HepG2 (cell line): ENCODE results near the gene NNMT. TPM values are rescaled to one million over a fixed set of nuclear protein-coding genes. Genes with fewer than 3 reads are reported as not detected.

Source experiments
- ATRX ChIP-seq: sonication (generic); formaldehyde crosslinking; IDR thresholded peaks from 2 replicates; pipeline ENCODE4 v1.4.0; 2020; ENCODE audit warnings: missing genetic modification reagents, borderline replicate concordance
- FLYWCH1 ChIP-seq: sonication (generic); formaldehyde crosslinking; IDR thresholded peaks from 2 replicates; pipeline ENCODE4 v1.8.1; 2023; ENCODE audit warnings: mild to moderate bottlenecking, missing genetic modification reagents
- HNF4G ChIP-seq, 2 experiments: sonication (generic) in 1 of 2; formaldehyde crosslinking in 1 of 2; IDR thresholded peaks; 2 replicates each; pipeline versions ENCODE4 v1.4.0 to v1.6.1; 2011 to 2020; ENCODE audit warnings: borderline replicate concordance in 2 of 2, low read depth in 2 of 2, mild to moderate bottlenecking in 2 of 2, low read length in 1 of 2, missing genetic modification reagents in 1 of 2, moderate library complexity in 1 of 2
- IRX3 ChIP-seq: sonication (generic); formaldehyde crosslinking; IDR thresholded peaks from 2 replicates; pipeline ENCODE4 v1.8.1; 2023; ENCODE audit warnings: mild to moderate bottlenecking, low read depth, missing genetic modification reagents, borderline replicate concordance
- ISL2 ChIP-seq: sonication (generic); formaldehyde crosslinking; IDR thresholded peaks from 2 replicates; pipeline ENCODE4 v1.5.0; 2020; ENCODE audit warnings: missing genetic modification reagents
- MBNL3 ChIP-seq: fragments of 250-450 bp; sonication (Bioruptor Pico); conservative IDR thresholded peaks from 2 replicates; pipeline ENCODE4 v1.8.0; 2022; ENCODE audit warnings: mild to moderate bottlenecking, inconsistent platforms
- MEIS2 ChIP-seq: sonication (generic); formaldehyde crosslinking; IDR thresholded peaks from 2 replicates; pipeline ENCODE4 v1.9.0; 2021; ENCODE audit warnings: mild to moderate bottlenecking, missing genetic modification reagents
- NFYB ChIP-seq: sonication (generic); formaldehyde crosslinking; IDR thresholded peaks from 2 replicates; pipeline ENCODE4 v1.4.0; 2020; ENCODE audit warnings: missing genetic modification reagents
- SYNCRIP ChIP-seq: fragments of 200-400 bp; formaldehyde crosslinking; IDR thresholded peaks from 2 replicates; pipeline ENCODE4 v1.6.1; 2018; ENCODE audit warnings: mild to moderate bottlenecking, low read depth, low read length; ENCODE audit not compliant: insufficient read depth
- ZBTB8A ChIP-seq: sonication (generic); formaldehyde crosslinking; IDR thresholded peaks from 2 replicates; pipeline ENCODE4 v1.4.0; 2020; ENCODE audit warnings: mild to moderate bottlenecking, low read depth, missing genetic modification reagents, borderline replicate concordance
- ZNF20 ChIP-seq: sonication (generic); formaldehyde crosslinking; IDR thresholded peaks from 2 replicates; pipeline ENCODE4 v1.4.0; 2020; ENCODE audit warnings: mild to moderate bottlenecking, moderate library complexity, missing genetic modification reagents
- ZNF543 ChIP-seq: sonication (generic); formaldehyde crosslinking; IDR thresholded peaks from 2 replicates; pipeline ENCODE4 v1.4.0; 2020; ENCODE audit warnings: mild to moderate bottlenecking, missing genetic modification reagents
- ZNF644 ChIP-seq: IDR thresholded peaks from 2 replicates; pipeline ENCODE4 v1.6.1; 2016; ENCODE audit warnings: low read depth
- polyA plus RNA-seq, 8 experiments: library from polyadenylated mRNA; depleted of rRNA in 3 of 8; stranded (reverse) in 7 of 8; unstranded in 1 of 8; fragments of >200 nt; fragmentation: Illumina TruSeq in 4 of 8; extraction: Trizol in 4 of 8; gene quantifications; 2 replicates each; pipeline versions ENCODE4 v1.2.1 to v1.2.3, GENCODE V29; 2011 to 2016; ENCODE audit warnings: low read depth in 4 of 8, missing spikeins in 1 of 8, mixed read lengths in 1 of 8; ENCODE audit not compliant: insufficient read depth in 1 of 8
- total RNA-seq, 5 experiments: library from RNA; depleted of rRNA; stranded (reverse); fragments of >200 nt; fragmentation: Illumina TruSeq; extraction: Trizol; gene quantifications; 2 replicates each; pipeline ENCODE4 v1.2.3, GENCODE V29; 2016; ENCODE audit warnings: low read depth in 1 of 5
- TF ChIP-seq, protein P1 (sequence below), 2 experiments: sonication (generic) in 1 of 2; formaldehyde crosslinking in 1 of 2; IDR thresholded peaks; 2 replicates each; pipeline versions ENCODE4 v1.5.1 to v1.6.1; 2011 to 2020; ENCODE audit warnings: borderline replicate concordance in 1 of 2, low read depth in 1 of 2, low read length in 1 of 2, mild to moderate bottlenecking in 1 of 2, missing genetic modification reagents in 1 of 2, moderate library complexity in 1 of 2
- TF ChIP-seq, protein P2 (sequence below): IDR thresholded peaks from 2 replicates; pipeline ENCODE4 v1.4.0; 2020; ENCODE audit warnings: mild to moderate bottlenecking, missing genetic modification reagents
- TF ChIP-seq, protein P3 (sequence below): sonication (generic); formaldehyde crosslinking; IDR thresholded peaks from 2 replicates; pipeline ENCODE4 v1.4.0; 2020; ENCODE audit warnings: mild to moderate bottlenecking, missing genetic modification reagents
- TF ChIP-seq, protein P4 (sequence below): sonication (generic); formaldehyde crosslinking; IDR thresholded peaks from 2 replicates; pipeline ENCODE4 v1.4.0; 2020; ENCODE audit warnings: mild to moderate bottlenecking, missing genetic modification reagents
- TF ChIP-seq, protein P5 (sequence below): sonication (generic); formaldehyde crosslinking; IDR thresholded peaks from 2 replicates; pipeline ENCODE4 v1.8.1; 2023; ENCODE audit warnings: mild to moderate bottlenecking, missing genetic modification reagents
- TF ChIP-seq, protein P6 (sequence below): sonication (generic); formaldehyde crosslinking; IDR thresholded peaks from 2 replicates; pipeline ENCODE4 v1.4.0; 2020; ENCODE audit warnings: missing genetic modification reagents

Gene NNMT
- total and polyA plus RNA-seq, 2 of the 13 experiments (the other 11 are each of a cell fraction or from before 2014, with no cell fraction given), result 0.13 TPM; not detected in 1

DNA sequence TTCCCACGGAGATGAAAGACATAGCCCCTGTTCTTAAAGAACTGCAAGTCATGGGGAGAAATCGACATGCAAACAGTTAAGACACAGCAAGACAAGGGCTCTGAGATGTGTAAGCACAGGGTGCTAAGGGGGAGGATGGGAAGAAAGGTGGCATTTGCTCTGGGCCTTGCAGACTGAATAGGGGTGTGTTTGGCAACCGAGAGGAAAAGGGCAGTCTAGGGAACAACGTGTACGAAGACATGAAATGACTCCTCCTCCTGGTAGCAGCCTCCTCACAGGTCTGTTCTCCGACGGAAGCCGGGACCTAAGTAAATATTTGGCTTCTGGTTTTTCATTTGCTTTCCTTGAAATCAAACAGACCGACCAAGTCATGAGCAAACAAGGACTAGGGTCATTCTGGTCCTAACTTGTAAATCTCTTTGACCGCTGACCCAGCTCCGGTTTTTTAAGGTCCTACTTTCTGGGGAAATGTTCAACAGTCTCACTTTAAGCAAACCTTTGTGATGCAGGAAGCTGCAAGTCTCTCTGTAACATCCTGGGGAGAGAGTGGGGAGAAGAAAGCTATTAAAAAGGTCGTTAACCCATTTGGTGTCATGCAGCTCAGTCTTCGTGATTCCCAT lies 19.7 kb downstream of the NNMT start (continued):
- TF ChIP-seq, protein P1, sequence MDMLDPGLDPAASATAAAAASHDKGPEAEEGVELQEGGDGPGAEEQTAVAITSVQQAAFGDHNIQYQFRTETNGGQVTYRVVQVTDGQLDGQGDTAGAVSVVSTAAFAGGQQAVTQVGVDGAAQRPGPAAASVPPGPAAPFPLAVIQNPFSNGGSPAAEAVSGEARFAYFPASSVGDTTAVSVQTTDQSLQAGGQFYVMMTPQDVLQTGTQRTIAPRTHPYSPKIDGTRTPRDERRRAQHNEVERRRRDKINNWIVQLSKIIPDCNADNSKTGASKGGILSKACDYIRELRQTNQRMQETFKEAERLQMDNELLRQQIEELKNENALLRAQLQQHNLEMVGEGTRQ (IDR thresholded peaks at IDR 0.05; ENCODE audit: low read depth, low read length), result no peak
- TF ChIP-seq, protein P1 (CRISPR knock-in tag; IDR thresholded peaks at IDR 0.05; ENCODE audit: borderline replicate concordance), result no peak
- TF ChIP-seq, protein P2, sequence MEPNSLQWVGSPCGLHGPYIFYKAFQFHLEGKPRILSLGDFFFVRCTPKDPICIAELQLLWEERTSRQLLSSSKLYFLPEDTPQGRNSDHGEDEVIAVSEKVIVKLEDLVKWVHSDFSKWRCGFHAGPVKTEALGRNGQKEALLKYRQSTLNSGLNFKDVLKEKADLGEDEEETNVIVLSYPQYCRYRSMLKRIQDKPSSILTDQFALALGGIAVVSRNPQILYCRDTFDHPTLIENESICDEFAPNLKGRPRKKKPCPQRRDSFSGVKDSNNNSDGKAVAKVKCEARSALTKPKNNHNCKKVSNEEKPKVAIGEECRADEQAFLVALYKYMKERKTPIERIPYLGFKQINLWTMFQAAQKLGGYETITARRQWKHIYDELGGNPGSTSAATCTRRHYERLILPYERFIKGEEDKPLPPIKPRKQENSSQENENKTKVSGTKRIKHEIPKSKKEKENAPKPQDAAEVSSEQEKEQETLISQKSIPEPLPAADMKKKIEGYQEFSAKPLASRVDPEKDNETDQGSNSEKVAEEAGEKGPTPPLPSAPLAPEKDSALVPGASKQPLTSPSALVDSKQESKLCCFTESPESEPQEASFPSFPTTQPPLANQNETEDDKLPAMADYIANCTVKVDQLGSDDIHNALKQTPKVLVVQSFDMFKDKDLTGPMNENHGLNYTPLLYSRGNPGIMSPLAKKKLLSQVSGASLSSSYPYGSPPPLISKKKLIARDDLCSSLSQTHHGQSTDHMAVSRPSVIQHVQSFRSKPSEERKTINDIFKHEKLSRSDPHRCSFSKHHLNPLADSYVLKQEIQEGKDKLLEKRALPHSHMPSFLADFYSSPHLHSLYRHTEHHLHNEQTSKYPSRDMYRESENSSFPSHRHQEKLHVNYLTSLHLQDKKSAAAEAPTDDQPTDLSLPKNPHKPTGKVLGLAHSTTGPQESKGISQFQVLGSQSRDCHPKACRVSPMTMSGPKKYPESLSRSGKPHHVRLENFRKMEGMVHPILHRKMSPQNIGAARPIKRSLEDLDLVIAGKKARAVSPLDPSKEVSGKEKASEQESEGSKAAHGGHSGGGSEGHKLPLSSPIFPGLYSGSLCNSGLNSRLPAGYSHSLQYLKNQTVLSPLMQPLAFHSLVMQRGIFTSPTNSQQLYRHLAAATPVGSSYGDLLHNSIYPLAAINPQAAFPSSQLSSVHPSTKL (CRISPR knock-in tag), result peak; percentile 96
- no peak for TF ChIP-seq HNF4G (IDR thresholded peaks at IDR 0.05; ENCODE audit: borderline replicate concordance, low read depth, low read length)
- TF ChIP-seq HNF4G (CRISPR knock-in tag; IDR thresholded peaks at IDR 0.05; ENCODE audit: borderline replicate concordance, low read depth), result no peak
- no peak for TF ChIP-seq ATRX (CRISPR knock-in tag)
- TF ChIP-seq ZNF543, result no peak
- 0 out of 2 replicates have a peak, but pooled peaks have one; percentile 39 for TF ChIP-seq MEIS2
- TF ChIP-seq, protein P3, sequence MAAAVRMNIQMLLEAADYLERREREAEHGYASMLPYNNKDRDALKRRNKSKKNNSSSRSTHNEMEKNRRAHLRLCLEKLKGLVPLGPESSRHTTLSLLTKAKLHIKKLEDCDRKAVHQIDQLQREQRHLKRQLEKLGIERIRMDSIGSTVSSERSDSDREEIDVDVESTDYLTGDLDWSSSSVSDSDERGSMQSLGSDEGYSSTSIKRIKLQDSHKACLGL (CRISPR knock-in tag), result no peak
- peak; percentile 77; the same call in 1 of the 2 replicates for TF ChIP-seq ISL2
- TF ChIP-seq, protein P4, sequence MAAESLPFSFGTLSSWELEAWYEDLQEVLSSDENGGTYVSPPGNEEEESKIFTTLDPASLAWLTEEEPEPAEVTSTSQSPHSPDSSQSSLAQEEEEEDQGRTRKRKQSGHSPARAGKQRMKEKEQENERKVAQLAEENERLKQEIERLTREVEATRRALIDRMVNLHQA (CRISPR knock-in tag), result no peak
- TF ChIP-seq, protein P5, sequence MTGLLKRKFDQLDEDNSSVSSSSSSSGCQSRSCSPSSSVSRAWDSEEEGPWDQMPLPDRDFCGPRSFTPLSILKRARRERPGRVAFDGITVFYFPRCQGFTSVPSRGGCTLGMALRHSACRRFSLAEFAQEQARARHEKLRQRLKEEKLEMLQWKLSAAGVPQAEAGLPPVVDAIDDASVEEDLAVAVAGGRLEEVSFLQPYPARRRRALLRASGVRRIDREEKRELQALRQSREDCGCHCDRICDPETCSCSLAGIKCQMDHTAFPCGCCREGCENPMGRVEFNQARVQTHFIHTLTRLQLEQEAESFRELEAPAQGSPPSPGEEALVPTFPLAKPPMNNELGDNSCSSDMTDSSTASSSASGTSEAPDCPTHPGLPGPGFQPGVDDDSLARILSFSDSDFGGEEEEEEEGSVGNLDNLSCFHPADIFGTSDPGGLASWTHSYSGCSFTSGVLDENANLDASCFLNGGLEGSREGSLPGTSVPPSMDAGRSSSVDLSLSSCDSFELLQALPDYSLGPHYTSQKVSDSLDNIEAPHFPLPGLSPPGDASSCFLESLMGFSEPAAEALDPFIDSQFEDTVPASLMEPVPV, result no peak
- no peak for TF ChIP-seq FLYWCH1
- TF ChIP-seq ZNF644, result no peak
- TF ChIP-seq MBNL3 (CRISPR knock-in tag), result no peak
- TF ChIP-seq, protein P6, sequence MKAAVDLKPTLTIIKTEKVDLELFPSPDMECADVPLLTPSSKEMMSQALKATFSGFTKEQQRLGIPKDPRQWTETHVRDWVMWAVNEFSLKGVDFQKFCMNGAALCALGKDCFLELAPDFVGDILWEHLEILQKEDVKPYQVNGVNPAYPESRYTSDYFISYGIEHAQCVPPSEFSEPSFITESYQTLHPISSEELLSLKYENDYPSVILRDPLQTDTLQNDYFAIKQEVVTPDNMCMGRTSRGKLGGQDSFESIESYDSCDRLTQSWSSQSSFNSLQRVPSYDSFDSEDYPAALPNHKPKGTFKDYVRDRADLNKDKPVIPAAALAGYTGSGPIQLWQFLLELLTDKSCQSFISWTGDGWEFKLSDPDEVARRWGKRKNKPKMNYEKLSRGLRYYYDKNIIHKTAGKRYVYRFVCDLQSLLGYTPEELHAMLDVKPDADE, result no peak
- no peak for TF ChIP-seq ZNF20 (CRISPR knock-in tag)
- TF ChIP-seq ZBTB8A, result no peak
- TF ChIP-seq SYNCRIP, result no peak
- no peak for TF ChIP-seq NFYB (CRISPR knock-in tag)
- TF ChIP-seq IRX3 (CRISPR knock-in tag), result no peak
